ENCODE data around the gene SFT2D2. TPM values are rescaled to one million over a fixed set of nuclear protein-coding genes. Genes with fewer than 3 reads are reported as not detected.

Gene SFT2D2
- total RNA-seq, 4 donors from 2014 or later: 43.7 to 81.3 (median 53.2) TPM

DNA sequence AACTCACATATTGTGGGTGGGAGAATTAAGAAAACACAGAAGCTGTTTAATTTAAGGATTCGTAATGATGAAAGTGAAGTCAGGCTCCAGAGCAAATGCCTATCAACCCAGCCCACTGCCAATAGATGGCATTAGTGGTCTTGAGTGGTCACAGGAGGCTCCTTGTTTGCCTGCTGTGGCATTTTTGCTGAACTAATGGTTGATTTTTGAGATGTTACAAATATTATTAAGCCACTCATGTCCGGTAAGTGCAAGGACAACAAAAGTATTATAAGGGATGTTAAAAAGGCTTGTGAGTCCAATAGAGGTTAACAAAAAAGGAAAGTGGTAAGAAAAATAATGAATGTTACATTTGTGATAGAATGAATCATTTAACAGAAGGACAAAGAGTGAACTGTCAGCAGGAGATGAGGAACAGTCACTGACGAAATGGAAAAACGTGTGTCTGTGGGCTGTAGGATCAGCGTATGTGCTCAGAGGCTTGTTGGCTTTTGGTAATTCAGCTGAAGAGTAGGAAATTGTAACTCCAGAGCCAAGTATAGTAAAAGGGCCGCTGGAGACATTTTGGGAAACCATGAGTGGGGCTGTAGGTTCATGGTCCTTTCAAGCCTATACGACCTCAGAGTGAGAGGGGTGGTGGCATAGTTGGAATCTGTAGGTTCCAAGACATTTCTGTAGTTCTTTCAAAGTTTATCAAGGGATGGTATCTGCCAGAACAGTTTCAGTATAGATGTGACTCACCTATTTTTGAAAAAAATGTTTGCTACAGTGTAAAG is 11.2 kb downstream of the SFT2D2 start:
- TF ChIP-seq, protein P1, sequence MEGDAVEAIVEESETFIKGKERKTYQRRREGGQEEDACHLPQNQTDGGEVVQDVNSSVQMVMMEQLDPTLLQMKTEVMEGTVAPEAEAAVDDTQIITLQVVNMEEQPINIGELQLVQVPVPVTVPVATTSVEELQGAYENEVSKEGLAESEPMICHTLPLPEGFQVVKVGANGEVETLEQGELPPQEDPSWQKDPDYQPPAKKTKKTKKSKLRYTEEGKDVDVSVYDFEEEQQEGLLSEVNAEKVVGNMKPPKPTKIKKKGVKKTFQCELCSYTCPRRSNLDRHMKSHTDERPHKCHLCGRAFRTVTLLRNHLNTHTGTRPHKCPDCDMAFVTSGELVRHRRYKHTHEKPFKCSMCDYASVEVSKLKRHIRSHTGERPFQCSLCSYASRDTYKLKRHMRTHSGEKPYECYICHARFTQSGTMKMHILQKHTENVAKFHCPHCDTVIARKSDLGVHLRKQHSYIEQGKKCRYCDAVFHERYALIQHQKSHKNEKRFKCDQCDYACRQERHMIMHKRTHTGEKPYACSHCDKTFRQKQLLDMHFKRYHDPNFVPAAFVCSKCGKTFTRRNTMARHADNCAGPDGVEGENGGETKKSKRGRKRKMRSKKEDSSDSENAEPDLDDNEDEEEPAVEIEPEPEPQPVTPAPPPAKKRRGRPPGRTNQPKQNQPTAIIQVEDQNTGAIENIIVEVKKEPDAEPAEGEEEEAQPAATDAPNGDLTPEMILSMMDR (IDR thresholded peaks at IDR 0.05): no peak
- TF ChIP-seq POLR2A (IDR thresholded peaks at IDR 0.05): no peak
- no peak for DNase-seq (ENCODE audit: low spot score in 2 of 2)
- WGBS, 2 donors: 75 to 89% methylated on average over 7 of the region's 7 CpGs
- no peak overlapping the region for H3K4me3 ChIP-seq (ENCODE audit: low read depth, poor library complexity, severe bottlenecking)
- intact Hi-C loops (cut with DNase I; ENCODE audit: low total_unique reads): no loop called here

DNA sequence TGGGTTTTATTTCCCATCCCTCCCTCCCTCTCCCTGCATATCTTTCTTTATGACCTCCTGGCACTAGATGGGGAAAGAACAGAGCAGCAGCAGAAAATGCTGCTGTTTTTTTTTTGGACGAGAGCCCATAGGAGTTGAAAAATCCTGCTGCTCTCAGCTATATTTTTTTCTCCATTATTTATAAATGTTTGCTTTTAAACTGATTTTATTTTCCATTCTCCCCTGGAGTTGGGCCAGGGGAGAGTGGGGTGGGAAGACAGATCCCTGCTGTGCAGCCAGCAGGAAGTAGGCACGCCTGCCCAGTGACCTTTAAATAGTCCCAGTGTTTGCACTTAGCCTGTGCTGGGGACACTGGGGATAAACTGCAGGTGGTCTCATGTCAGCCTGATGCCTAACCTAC is 17.4 kb downstream of the SFT2D2 start:
- H3K4me3 ChIP-seq (ENCODE audit: low read depth, poor library complexity, severe bottlenecking): no peak overlapping the region
- WGBS, 2 donors: 48 to 51% methylated on average over 2 of the region's 2 CpGs
- DNase-seq (ENCODE audit: low spot score in 2 of 2): no peak
- TF ChIP-seq POLR2A (IDR thresholded peaks at IDR 0.05): no peak
- TF ChIP-seq, protein P1 (IDR thresholded peaks at IDR 0.05): no peak
- intact Hi-C loops (cut with DNase I; ENCODE audit: low total_unique reads): no loop called here

DNA sequence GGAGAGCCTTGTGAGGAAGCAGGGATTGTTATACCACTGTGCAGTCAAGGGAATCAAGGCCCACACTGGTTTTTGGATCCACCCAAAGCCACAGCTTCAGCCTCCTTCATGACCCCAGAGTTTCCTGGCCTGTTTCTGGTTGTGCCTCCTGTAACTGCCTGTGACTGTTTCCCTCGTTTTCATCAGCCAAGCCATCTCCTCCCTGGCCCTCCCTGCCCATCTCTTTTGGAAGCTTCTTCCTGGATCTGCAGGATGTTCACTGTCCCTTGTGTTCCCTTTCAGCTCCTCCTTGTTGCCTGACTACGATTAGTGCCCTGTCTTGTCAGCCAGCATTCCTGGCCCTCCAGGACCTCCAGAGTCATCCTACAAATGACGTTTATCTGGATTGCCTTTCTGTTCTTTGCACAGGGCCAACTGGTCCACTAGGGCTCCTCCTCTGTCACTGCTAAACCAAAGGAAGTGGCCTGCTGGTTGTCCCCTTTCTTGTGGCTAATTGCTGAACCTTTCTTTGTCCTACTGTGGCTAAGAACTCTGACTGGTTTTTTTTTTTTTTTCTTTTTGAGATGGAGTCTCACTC is 17.9 kb downstream of the SFT2D2 start:
- H3K4me3 ChIP-seq (ENCODE audit: low read depth, poor library complexity, severe bottlenecking): no peak overlapping the region
- WGBS, 2 donors: 29 to 35% methylated on average over 3 of the region's 3 CpGs
- TF ChIP-seq POLR2A (IDR thresholded peaks at IDR 0.05): no peak
- intact Hi-C loops (cut with DNase I; ENCODE audit: low total_unique reads): no loop called here
- no peak for DNase-seq (ENCODE audit: low spot score in 2 of 2)

DNA sequence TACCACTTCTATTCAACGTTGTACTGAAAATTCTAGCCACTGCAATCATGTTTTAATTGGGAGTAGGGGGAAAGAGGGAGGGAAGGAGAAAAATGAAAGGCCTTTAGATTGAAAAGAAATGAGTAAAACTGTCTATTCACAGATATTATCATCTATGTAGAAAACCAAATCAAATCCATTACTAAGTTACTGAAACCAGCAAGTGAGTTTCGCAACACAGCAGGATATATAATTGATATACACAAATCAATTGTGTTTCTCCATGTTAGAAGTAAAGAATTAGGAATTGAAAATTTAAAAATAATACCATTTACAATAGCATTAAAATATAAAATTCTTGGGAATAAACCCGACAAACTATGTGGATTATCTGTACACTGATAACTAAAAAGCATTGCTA is 19.2 kb downstream of the SFT2D2 start:
- WGBS, 2 donors: 94 to 96% methylated on average over 3 of the region's 3 CpGs
- TF ChIP-seq, protein P1 (IDR thresholded peaks at IDR 0.05): no peak
- TF ChIP-seq POLR2A (IDR thresholded peaks at IDR 0.05): no peak
- no peak for DNase-seq (ENCODE audit: low spot score in 2 of 2)
- intact Hi-C loops (cut with DNase I; ENCODE audit: low total_unique reads): no loop called here
- H3K4me3 ChIP-seq (ENCODE audit: low read depth, poor library complexity, severe bottlenecking): no peak overlapping the region

DNA sequence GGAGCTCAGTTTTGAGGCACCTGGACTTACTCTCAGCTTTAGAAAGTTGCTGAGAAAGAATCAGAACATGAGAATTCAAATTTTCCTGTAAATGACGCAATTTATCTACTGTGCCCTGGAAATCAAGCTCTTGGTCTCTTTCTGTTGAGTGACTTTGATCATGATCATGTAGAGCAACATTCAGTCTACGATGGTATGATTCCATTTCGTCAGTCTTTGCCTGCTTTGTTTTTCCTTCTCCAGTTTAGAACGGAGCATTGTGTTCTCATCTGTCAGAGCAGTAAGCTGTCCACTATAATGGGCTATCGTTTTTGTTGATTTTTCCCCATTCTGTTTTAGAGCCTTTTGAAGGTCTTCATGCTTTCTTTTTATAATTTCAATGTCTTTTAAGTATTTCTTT is 20.7 kb downstream of the SFT2D2 start:
- intact Hi-C loops (cut with DNase I; ENCODE audit: low total_unique reads): no loop called here
- WGBS, 2 donors: 87 to 95% methylated on average over 5 of the region's 5 CpGs
- no peak overlapping the region for H3K4me3 ChIP-seq (ENCODE audit: low read depth, poor library complexity, severe bottlenecking)
- no peak for DNase-seq (ENCODE audit: low spot score in 2 of 2)
- TF ChIP-seq, protein P1 (IDR thresholded peaks at IDR 0.05): no peak
- TF ChIP-seq POLR2A (IDR thresholded peaks at IDR 0.05): no peak

DNA sequence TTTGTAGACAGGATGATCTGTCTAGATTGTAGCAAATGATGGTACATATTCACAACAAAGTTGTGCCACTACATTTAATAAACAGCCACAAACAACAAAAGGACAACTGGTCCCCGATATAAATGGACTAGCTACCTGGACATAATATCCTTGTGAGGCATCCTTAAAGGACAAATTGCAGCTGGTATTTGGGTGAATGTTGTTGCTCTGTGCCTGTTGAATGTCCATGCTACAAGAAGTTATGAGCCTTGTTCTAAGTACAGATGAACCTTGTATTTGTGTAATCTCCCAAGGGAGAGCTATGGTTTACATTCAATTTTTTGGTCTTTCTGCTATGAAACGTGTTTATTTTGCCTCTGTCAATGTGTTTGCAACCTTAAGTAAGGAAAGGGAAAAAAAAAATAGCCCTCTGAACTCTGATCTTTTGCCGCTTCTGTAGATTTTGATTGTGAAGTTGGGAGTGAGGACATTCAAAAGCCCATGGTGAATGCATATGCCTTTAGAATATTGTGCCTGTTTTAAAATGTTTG is 26.5 kb downstream of the SFT2D2 start:
- TF ChIP-seq, protein P1 (IDR thresholded peaks at IDR 0.05): no peak
- TF ChIP-seq POLR2A (IDR thresholded peaks at IDR 0.05): no peak
- no peak overlapping the region for H3K4me3 ChIP-seq (ENCODE audit: low read depth, poor library complexity, severe bottlenecking)
- WGBS, 2 donors: 82 to 88% methylated on average over 3 of the region's 3 CpGs
- no peak for DNase-seq (ENCODE audit: low spot score in 2 of 2)
- intact Hi-C loops (cut with DNase I; ENCODE audit: low total_unique reads): no loop called here
